Epithelial cell of proximal tubule (primary cell): ENCODE data around the gene LMBRD2. TPM values are rescaled to one million over a fixed set of nuclear protein-coding genes. Genes with fewer than 3 reads are reported as not detected.

ENCODE experiments used
- DNase-seq: peaks from one replicate; pipeline ENCODE4 v3.0.0-alpha.2; 2011; ENCODE audit warnings: low read depth
- H3K4me3 ChIP-seq: 2 replicates; pipeline ENCODE4 v1.5.1; 2011; ENCODE audit warnings: low read depth, mild to moderate bottlenecking, low read length
- CTCF ChIP-seq: conservative IDR thresholded peaks from 2 replicates; pipeline ENCODE4 v1.5.1; 2012; ENCODE audit warnings: low read depth, mild to moderate bottlenecking, low read length
- total RNA-seq: library from RNA; depleted of rRNA; stranded (reverse); fragments of >200 nt; gene quantifications from 2 replicates; pipeline ENCODE4 v1.2.3, GENCODE V29; 2015

Gene LMBRD2
- total RNA-seq, 1 donor from 2014 or later: 2.7 TPM

GRCh38 chr5:36161361-36161760 is 9.7 kb upstream of the LMBRD2 start:
- DNase-seq: no peak
- no peak for TF ChIP-seq CTCF
- no peak overlapping the region for H3K4me3 ChIP-seq

GRCh38 chr5:36160617-36161016 is 8.9 kb upstream of the LMBRD2 start:
- DNase-seq: no peak
- H3K4me3 ChIP-seq: no peak overlapping the region
- TF ChIP-seq CTCF: no peak

- no peak for TF ChIP-seq CTCF
- no peak for DNase-seq
- no peak overlapping the region for H3K4me3 ChIP-seq
These were observed 6.5 kb upstream of the LMBRD2 start for GRCh38 chr5:36158144-36158543.

- no peak for DNase-seq
- TF ChIP-seq CTCF: no peak
- H3K4me3 ChIP-seq: no peak overlapping the region
These were observed 4.9 kb upstream of the LMBRD2 start for GRCh38 chr5:36156619-36157018.

DNA sequence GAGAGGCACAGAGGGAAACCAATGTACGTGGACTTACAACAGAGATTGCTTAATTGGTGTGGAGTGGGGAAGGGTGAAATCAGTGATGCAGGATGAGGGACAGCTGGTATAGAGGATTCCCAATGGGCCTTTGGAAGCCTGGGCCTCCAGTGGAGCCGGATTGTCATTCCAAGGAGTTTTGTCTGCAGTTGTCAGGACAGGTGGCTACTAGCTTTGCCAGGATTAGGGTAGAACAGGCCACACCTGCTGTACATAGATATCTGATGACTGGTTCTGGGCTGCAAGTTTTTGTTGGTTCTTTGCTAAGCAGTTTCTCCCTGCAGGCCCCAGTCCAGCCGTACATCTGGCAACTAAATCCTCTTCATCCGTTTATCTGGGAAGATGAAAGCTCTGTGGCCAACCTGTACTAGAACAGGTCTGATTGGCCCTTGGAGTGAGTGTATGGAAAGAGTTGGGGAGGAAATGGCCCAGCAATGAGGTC is 4.5 kb upstream of the LMBRD2 start:
- no peak for DNase-seq
- H3K4me3 ChIP-seq: no peak overlapping the region
- TF ChIP-seq CTCF: no peak

- no peak overlapping the region for H3K4me3 ChIP-seq
- no peak for TF ChIP-seq CTCF
These were observed 3.6 kb upstream of the LMBRD2 start for GRCh38 chr5:36155291-36155690.

GRCh38 chr5:36153726-36154125 is 2.0 kb upstream of the LMBRD2 start:
- no peak overlapping the region for H3K4me3 ChIP-seq
- no peak for DNase-seq
- no peak for TF ChIP-seq CTCF

More at GRCh38 chr5:36155291-36155690, 3.6 kb upstream of the LMBRD2 start:
- DNase-seq: no peak
